NCI-H2081 (cell line): ENCODE results near the gene LMAN2L.

Experiments
- DNase-seq, 2 experiments: peaks; one replicate each; lab custom pipeline; 2025; lab: John Stamatoyannopoulos, UW

LMAN2L gene

GRCh38 chr2:96739633-96740428, at the start of gene LMAN2L:
Gene LMAN2L (minus strand): TSS chr2:96740064. CDS start chr2:96740040, 24 bp downstream.
- DNase-seq: peak; percentile 95 to 98

- no peak for DNase-seq
Observed at GRCh38 chr2:96789245-96789617, 49.4 kb upstream of the LMAN2L start.

GRCh38 chr2:96788442-96789244, 48.8 kb upstream of the LMAN2L start:
- DNase-seq: no peak

GRCh38 chr2:96787411-96787810, 47.5 kb upstream of the LMAN2L start:
- no peak for DNase-seq

GRCh38 chr2:96783388-96783787, 43.5 kb upstream of the LMAN2L start:
- no peak for DNase-seq

GRCh38 chr2:96775160-96775559, 35.3 kb upstream of the LMAN2L start:
- DNase-seq: no peak

- DNase-seq: no peak
Observed at GRCh38 chr2:96773922-96774321, 34.1 kb upstream of the LMAN2L start.

- no peak for DNase-seq
Observed at GRCh38 chr2:96772903-96773671, 33.2 kb upstream of the LMAN2L start.

- DNase-seq: no peak
Observed at GRCh38 chr2:96771796-96772618, 32.1 kb upstream of the LMAN2L start.

GRCh38 chr2:96770442-96771202, 30.8 kb upstream of the LMAN2L start:
- no peak for DNase-seq

GRCh38 chr2:96769814-96770213, 29.9 kb upstream of the LMAN2L start:
- no peak for DNase-seq

GRCh38 chr2:96768083-96768561, 28.3 kb upstream of the LMAN2L start:
- DNase-seq: no peak

- no peak for DNase-seq
Observed at GRCh38 chr2:96767135-96767871, 27.4 kb upstream of the LMAN2L start.

- no peak for DNase-seq
Observed at GRCh38 chr2:96764253-96764637, 24.4 kb upstream of the LMAN2L start.

GRCh38 chr2:96763511-96764252, 23.8 kb upstream of the LMAN2L start:
- no peak for DNase-seq

GRCh38 chr2:96762529-96763311, 22.9 kb upstream of the LMAN2L start:
- peak in 1 of 2 experiments; percentile 17 for DNase-seq

- DNase-seq: no peak
Observed at GRCh38 chr2:96760986-96761832, 21.3 kb upstream of the LMAN2L start.
